MCF 10A (cell line): Measurements from ENCODE around the gene CNST. TPM values are rescaled to one million over a fixed set of nuclear protein-coding genes. Genes with fewer than 3 reads are reported as not detected.

Experiments used
- BruUV-seq: library from RNA; stranded (reverse); fragments of 400-500 nt; replicated peaks from 2 replicates; lab custom pipeline; 2021; lab: Mats Ljungman, UMichigan
- CTCF ChIA-PET: fragments of 300-600 bp; sonication (Branson Sonifier 250); formaldehyde crosslinking; extraction: SDS; loops from one replicate; lab custom pipeline; 2021; ENCODE audit warnings: antibody characterized with exemption, inconsistent platforms; lab: Yijun Ruan, JAX
- POLR2A ChIA-PET: fragments of 300-600, 350-650 bp; sonication (Branson Sonifier 250); formaldehyde crosslinking; extraction: SDS; loops from one replicate; lab custom pipeline; 2020; ENCODE audit warnings: antibody characterized with exemption, inconsistent platforms; lab: Yijun Ruan, JAX
- DNase-seq: peaks from one replicate; pipeline ENCODE4 v3.0.0-alpha.2; 2018; ENCODE audit not compliant: unreplicated experiment
- H3K27ac Mint-ChIP-seq: one replicate; pipeline ENCODE4 v1.8.0; 2022; ENCODE audit warnings: mild to moderate bottlenecking, low read depth, mixed read lengths; ENCODE audit not compliant: unreplicated experiment
- H3K27me3 Mint-ChIP-seq: one replicate; pipeline ENCODE4 v1.8.0; 2022; ENCODE audit warnings: mixed read lengths; ENCODE audit not compliant: insufficient read depth, unreplicated experiment
- H3K36me3 Mint-ChIP-seq: one replicate; pipeline ENCODE4 v1.8.0; 2022; ENCODE audit warnings: mild to moderate bottlenecking, moderate library complexity, mixed read lengths; ENCODE audit not compliant: insufficient read depth, unreplicated experiment
- H3K4me1 Mint-ChIP-seq: one replicate; pipeline ENCODE4 v1.8.0; 2022; ENCODE audit warnings: mixed read lengths; ENCODE audit not compliant: insufficient read depth, unreplicated experiment
- H3K4me3 Mint-ChIP-seq: one replicate; pipeline ENCODE4 v1.8.0; 2022; ENCODE audit warnings: mild to moderate bottlenecking, moderate library complexity, mixed read lengths; ENCODE audit not compliant: unreplicated experiment
- H3K9me3 Mint-ChIP-seq: one replicate; pipeline ENCODE4 v1.8.0; 2022; ENCODE audit warnings: mixed read lengths; ENCODE audit not compliant: unreplicated experiment
- intact Hi-C: fragments of 100-400 bp; cut with micrococcal nuclease; formaldehyde crosslinking; loops from 2 replicates; pipeline ENCODE4 v1.14.1; 2022
- total RNA-seq: library from RNA; stranded (reverse); gene quantifications from 2 replicates; pipeline ENCODE4 v1.2.3, GENCODE V29; 2022
- TF ChIP-seq, protein P1 (sequence below): fragments of 200-600 bp; IDR thresholded peaks from one replicate; pipeline ENCODE4 v1.8.0; 2022; ENCODE audit warnings: antibody characterized with exemption, mild to moderate bottlenecking; ENCODE audit not compliant: unreplicated experiment

Gene CNST
- total RNA-seq, 1 experiment from 2014 or later = 48.3 TPM

DNA sequence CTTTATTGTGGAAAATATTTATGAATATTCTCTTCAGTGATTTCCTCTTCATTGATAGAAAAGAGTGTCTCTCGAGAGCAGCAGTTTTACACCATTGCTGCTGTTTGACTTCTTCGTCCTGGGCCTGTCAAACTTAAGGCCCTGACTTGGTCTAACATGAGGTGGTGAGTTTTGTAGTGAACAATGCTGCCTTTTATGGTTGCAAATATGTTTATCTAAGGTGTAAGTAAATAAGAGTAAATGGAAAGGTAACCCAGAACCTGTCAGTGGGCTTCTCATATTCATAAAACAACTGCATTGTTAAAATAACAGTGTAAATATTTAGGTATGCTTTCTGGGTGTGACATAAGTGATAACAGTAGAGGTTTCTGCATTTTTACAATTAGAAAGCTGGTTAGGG is 95.2 kb downstream of the CNST start:
- Mint-ChIP-seq H3K36me3 (peaks cover 63% of the 10 kb centered on the region), H3K9me3 (no peaks in the 10 kb centered on the region), H3K27ac (no peak overlapping the region), H3K4me3 (no peak overlapping the region), H3K4me1 (no peaks in the 10 kb centered on the region), H3K27me3 (no peaks in the 10 kb centered on the region)
- intact Hi-C loops = no loop called here
- ChIA-PET POLR2A (no interaction called here), CTCF (interaction anchor here (0.6 to 1.0 kb wide), 3 partner anchors 28 to 1513 kb away, joined by 3 to 5 read pairs (median 3); no protein-coding TSS in a partner anchor)
- TF ChIP-seq, protein P1, sequence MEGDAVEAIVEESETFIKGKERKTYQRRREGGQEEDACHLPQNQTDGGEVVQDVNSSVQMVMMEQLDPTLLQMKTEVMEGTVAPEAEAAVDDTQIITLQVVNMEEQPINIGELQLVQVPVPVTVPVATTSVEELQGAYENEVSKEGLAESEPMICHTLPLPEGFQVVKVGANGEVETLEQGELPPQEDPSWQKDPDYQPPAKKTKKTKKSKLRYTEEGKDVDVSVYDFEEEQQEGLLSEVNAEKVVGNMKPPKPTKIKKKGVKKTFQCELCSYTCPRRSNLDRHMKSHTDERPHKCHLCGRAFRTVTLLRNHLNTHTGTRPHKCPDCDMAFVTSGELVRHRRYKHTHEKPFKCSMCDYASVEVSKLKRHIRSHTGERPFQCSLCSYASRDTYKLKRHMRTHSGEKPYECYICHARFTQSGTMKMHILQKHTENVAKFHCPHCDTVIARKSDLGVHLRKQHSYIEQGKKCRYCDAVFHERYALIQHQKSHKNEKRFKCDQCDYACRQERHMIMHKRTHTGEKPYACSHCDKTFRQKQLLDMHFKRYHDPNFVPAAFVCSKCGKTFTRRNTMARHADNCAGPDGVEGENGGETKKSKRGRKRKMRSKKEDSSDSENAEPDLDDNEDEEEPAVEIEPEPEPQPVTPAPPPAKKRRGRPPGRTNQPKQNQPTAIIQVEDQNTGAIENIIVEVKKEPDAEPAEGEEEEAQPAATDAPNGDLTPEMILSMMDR = no peak
- DNase-seq = no peak
- no TSS peak for BruUV-seq

DNA sequence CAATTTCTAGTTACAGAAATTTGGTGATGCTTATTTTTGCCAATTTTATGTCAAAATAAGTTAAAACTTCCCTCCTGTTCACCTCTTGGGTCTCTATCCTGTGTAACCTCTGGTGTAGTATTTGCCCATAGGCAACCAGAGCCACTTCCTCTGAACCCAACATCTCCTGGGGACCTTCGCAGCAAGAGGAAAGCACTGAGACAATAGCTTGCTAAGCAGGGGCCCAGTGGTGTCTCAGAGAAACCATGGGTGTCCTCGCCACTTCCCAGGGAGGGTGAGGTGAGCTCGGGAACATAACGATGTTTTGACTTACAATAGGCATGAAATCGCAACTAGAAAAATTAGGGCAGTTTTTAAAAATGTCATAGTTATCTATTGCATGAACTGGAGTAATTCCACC is 101.5 kb downstream of the CNST start:
- BruUV-seq = no TSS peak
- no peak overlapping the region for H3K4me3 Mint-ChIP-seq

DNA sequence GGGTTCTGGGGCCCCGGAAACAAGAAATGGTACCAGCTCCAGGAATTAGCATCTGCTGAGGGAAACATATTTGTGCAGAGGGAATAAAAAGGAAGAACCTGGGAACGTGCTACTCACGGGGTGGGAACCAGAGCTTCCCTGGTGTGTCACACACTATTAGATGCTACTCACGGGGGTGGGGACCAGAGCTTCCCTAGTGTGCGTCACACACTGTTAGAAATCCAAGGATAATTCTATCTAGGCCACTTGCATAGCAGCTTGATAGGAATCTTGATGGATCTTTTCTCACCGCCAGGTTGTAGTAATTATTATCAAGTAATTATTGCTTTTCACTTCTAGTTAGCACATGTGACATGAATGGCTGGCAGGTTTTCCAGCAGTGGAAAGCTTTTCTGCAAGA is 103.4 kb downstream of the CNST start:
- intact Hi-C loops = no loop called here
- BruUV-seq = no TSS peak
- Mint-ChIP-seq H3K27me3 (no peaks in the 10 kb centered on the region), H3K27ac (no peak overlapping the region), H3K4me3 (no peak overlapping the region), H3K36me3 (peaks cover 12% of the 10 kb centered on the region), H3K4me1 (no peaks in the 10 kb centered on the region), H3K9me3 (no peaks in the 10 kb centered on the region)
- ChIA-PET CTCF (interaction anchor here (0.6 to 3.9 kb wide), 7 partner anchors 13 to 1517 kb away, joined by 3 to 29 read pairs (median 4); no protein-coding TSS in a partner anchor), POLR2A (interaction anchor here (0.6 to 0.7 kb wide), 2 partner anchors 105 to 130 kb away, joined by 3 read pairs; no protein-coding TSS in a partner anchor)
- DNase-seq = no peak
- TF ChIP-seq, protein P1 = no peak

More for the DNA sequence above, 101.5 kb downstream of the CNST start:
- ChIA-PET POLR2A (interaction anchor here (1.5 kb wide), 1 partner anchor 8 kb away, joined by 3 read pairs; no protein-coding TSS in a partner anchor), CTCF (interaction anchor here (0.9 to 3.9 kb wide), 3 partner anchors 14 to 1597 kb away, joined by 5 to 29 read pairs (median 17); no protein-coding TSS in a partner anchor)
- TF ChIP-seq, protein P1 = no peak
- intact Hi-C loops = no loop called here
- Mint-ChIP-seq H3K9me3 (no peaks in the 10 kb centered on the region), H3K27ac (no peak overlapping the region), H3K36me3 (peaks cover 19% of the 10 kb centered on the region), H3K27me3 (no peaks in the 10 kb centered on the region), H3K4me1 (no peaks in the 10 kb centered on the region)
- DNase-seq = no peak

DNA sequence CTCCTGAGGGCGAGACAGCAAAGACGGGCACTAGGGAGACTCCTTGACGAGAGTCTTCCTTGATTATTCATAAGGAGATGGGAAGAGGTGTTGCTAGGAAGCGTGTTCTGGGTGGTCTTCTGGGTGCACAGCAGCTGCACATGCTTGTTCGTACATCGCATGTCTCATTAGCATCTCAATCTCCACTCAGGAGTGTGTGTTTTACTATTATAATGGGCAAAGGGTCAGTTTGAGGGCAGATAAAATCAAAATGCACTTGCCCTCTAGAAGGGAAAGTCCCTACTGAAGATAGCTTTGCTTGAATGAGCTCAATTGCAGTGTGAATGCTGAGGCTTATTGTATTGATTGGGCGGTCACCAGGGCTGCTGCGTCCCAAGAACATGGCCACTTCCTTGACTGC is 107.8 kb downstream of the CNST start:
- intact Hi-C loops = no loop called here
- POLR2A ChIA-PET = no interaction called here
- BruUV-seq = no TSS peak
- Mint-ChIP-seq H3K9me3 (no peaks in the 10 kb centered on the region), H3K4me1 (no peaks in the 10 kb centered on the region), H3K27me3 (no peaks in the 10 kb centered on the region), H3K27ac (no peak overlapping the region), H3K4me3 (no peak overlapping the region), H3K36me3 (peaks cover 12% of the 10 kb centered on the region)
- TF ChIP-seq, protein P1 = no peak
- no peak for DNase-seq
- CTCF ChIA-PET = interaction anchor here (0.6 to 5.1 kb wide), 5 partner anchors 13 to 80 kb away, joined by 4 to 33 read pairs (median 6); no protein-coding TSS in a partner anchor
